Activated effector memory CD4-positive, alpha-beta T cell treated with Interleukin-2 at 50 U/mL for 16 hours (primary cell): ENCODE data around the gene OR4C11.

Source experiments
- DNase-seq: peaks from one replicate; pipeline ENCODE4 v3.0.0-alpha.2; 2020

The OR4C11 gene, protein sequence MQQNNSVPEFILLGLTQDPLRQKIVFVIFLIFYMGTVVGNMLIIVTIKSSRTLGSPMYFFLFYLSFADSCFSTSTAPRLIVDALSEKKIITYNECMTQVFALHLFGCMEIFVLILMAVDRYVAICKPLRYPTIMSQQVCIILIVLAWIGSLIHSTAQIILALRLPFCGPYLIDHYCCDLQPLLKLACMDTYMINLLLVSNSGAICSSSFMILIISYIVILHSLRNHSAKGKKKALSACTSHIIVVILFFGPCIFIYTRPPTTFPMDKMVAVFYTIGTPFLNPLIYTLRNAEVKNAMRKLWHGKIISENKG

DNA sequence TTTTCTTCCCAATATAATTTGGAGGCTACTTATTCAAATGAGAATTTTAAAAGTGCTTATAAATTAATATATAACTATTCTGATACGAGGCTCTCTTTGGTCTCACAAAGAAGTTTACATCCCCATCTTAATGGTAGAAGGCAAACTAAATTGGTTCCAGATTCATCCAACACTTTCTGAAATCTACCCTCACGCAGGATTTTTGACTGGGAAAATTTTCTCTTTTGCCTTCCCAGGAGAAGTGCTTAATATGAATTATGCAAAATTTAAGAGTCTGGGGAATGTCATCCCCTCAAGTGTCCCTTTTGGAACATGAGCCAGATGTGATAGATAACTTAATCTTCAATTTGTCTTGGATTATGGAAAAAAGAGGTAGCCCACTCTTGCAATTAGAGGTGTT is at the start of gene OR4C11:
Gene OR4C11 (minus strand): TSS at position 101 of the 400 bp plus-strand sequence. CDS start 3,272 bp downstream, outside the sequence.
- no peak for DNase-seq

DNA sequence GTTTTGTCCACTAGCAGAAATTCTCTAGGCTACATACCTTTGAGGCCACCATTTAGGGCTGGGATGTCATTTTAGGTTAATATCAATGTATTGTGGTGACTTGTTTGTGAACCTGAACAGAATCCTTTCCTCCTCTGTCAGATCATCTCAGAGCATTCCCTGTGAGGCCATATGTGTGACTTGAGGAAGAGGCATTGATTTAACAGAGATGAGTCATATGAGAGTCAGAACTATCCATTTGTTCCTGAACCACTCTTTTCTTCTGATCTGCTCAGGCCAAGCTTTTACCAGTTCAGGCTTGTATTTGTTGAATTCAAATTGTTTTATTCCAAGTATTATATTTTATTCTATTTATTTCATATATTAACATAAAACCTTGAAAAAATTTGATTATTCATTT is 47.7 kb upstream of the OR4C11 start:
- DNase-seq = no peak

DNA sequence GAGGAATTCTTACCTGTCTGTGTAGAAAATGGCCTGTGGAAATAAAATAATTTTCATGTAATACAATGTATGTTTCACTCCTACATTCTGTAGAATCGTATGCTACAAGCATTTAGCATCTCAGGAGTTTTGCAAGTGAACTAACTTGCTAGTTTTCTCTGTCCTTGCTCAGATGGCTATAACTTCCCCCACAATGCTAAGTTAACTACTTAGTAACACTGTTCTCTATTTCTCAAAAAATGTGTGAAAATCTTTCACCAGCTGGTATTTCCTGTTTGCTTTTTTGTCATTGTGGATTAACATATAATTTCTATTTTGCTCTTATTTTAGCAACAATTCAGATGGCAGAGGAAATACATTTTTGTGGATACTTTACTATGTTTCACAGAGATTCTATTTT is 45.1 kb upstream of the OR4C11 start:
- DNase-seq = no peak

DNA sequence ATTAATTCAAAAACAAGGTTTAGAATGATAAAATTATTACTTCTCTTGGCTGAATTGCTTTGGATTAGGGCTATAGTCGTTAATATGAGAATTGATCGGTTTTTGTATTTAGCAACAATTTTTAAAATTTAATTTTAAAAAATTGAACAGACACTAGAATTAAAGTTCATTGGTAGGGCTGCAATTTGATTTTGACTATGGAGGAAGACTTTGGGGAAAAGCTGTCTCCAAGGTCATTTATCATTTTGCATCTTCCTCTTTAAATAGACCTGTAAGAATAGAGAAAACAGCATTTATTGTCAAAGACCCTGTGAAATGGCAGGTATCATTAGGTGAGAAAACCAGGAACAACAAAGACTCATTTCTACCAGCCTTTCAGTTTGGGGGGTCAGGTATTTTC is 40.6 kb upstream of the OR4C11 start, which contains the start of gene OR4S2:
Gene OR4S2 (plus strand): TSS at position 301 of the 400 bp plus-strand sequence. CDS start 2,577 bp downstream, outside the sequence.
- DNase-seq = no peak

DNA sequence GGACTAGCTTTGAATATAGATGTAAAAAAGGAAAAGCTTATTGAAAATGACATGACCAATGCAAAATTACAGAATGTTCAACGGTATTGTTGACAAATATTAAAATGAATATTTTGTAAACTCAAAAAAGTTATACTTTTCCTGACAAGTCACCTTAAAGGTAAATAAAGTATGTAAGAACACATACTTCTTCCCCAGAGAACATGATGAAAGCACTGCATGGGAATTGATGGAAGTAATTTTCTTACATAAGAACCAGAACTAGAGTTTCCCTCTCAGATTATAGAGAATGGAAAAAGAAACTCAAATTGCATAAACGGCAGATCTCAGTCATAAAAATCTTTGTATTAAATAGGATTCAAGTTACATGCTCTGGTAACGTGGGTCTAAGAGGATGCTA is 27.4 kb upstream of the OR4C11 start, which contains the start of gene OR4P4:
Gene OR4P4 (plus strand): TSS at position 301 of the 400 bp plus-strand sequence.
- DNase-seq = no peak

DNA sequence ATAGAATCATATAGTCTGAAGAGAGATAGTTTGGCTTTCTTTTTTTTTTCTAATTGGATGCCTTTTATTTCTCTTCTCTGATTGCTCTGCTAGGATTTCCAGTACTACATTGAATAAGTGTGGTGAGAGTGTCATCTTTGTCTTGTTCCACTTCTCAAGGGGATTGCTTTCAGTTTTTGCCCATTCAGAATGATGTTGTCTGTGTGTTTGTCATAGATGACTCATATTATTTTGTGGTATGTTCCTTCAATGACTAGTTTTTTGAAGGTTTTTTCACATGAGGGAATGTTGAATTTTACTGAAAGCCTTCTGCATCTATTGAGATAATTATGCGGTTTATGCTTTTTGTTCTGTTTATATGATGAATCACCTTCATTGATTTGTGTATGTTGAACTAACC is 17.1 kb upstream of the OR4C11 start:
- DNase-seq = no peak

DNA sequence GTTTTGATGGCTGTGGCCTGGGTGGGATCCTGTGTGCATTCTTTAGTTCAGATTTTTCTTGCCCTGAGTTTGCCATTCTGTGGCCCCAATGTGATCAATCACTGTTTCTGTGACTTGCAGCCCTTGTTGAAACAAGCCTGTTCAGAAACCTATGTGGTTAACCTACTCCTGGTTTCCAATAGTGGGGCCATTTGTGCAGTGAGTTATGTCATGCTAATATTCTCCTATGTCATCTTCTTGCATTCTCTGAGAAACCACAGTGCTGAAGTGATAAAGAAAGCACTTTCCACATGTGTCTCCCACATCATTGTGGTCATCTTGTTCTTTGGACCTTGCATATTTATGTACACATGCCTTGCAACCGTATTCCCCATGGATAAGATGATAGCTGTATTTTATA is 34.9 kb downstream of the OR4C11 start:
- DNase-seq = no peak

DNA sequence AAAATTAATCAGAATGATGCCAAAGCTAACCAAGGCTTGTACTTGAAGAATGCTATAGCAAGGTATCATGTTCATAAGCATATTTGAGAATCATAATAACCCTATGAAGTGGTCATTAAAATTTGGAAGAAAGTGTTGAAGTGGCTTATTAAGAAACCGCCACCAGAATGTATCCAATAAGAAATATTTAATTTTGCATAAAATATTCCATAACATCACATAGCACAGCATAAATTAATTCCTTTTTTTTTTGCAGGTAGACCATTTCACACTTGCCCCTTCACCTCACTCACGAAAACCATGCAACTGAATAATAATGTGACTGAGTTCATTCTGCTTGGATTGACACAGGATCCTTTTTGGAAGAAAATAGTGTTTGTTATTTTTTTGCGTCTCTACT is 35.6 kb downstream of the OR4C11 start, which contains the start of gene OR4C16:
Gene OR4C16 (plus strand): TSS at position 301 of the 400 bp plus-strand sequence. CDS start 0 bp downstream, at position 301.
- no peak for DNase-seq

DNA sequence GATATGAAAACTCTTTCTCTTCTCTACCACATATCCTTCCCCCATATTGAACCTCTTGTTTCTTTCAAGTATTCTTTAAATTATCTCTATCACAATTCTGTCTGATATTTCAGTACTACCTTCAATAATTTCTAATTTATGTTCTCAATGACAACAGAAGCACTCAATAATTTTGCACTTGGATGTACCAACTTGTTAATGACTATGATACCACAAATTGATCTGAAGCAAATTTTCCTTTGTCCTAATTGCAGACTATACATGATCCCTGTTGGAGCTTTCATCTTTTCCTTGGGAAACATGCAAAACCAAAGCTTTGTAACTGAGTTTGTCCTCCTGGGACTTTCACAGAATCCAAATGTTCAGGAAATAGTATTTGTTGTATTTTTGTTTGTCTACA is 53.3 kb downstream of the OR4C11 start, which contains the start of gene OR4C15:
Gene OR4C15 (plus strand): TSS at position 301 of the 400 bp plus-strand sequence. CDS start 0 bp downstream, at position 301.
- DNase-seq = no peak
